HepG2 (cell line): ENCODE results near the gene CA11. TPM values are rescaled to one million over a fixed set of nuclear protein-coding genes. Genes with fewer than 3 reads are reported as not detected.

ENCODE experiments used
- ZBTB42 ChIP-seq: sonication (generic); formaldehyde crosslinking; IDR thresholded peaks from 2 replicates; pipeline ENCODE4 v1.5.0; 2020; ENCODE audit warnings: mild to moderate bottlenecking, missing genetic modification reagents
- polyA plus RNA-seq, 8 experiments: library from polyadenylated mRNA; depleted of rRNA in 3 of 8; stranded (reverse) in 7 of 8; unstranded in 1 of 8; fragments of >200 nt; fragmentation: Illumina TruSeq in 4 of 8; extraction: Trizol in 4 of 8; gene quantifications; 2 replicates each; pipeline versions ENCODE4 v1.2.1 to v1.2.3, GENCODE V29; 2011 to 2016; ENCODE audit warnings: low read depth in 4 of 8, missing spikeins in 1 of 8, mixed read lengths in 1 of 8; ENCODE audit not compliant: insufficient read depth in 1 of 8
- total RNA-seq, 5 experiments: library from RNA; depleted of rRNA; stranded (reverse); fragments of >200 nt; fragmentation: Illumina TruSeq; extraction: Trizol; gene quantifications; 2 replicates each; pipeline ENCODE4 v1.2.3, GENCODE V29; 2016; ENCODE audit warnings: low read depth in 1 of 5
- TF ChIP-seq, protein P1 (sequence below): sonication (generic); formaldehyde crosslinking; IDR thresholded peaks from 2 replicates; pipeline ENCODE4 v1.5.0; 2020; ENCODE audit warnings: mild to moderate bottlenecking, missing genetic modification reagents, borderline replicate concordance
- TF ChIP-seq, protein P2 (sequence below): sonication (generic); formaldehyde crosslinking; IDR thresholded peaks from 2 replicates; pipeline ENCODE4 v1.8.0; 2022; ENCODE audit warnings: mild to moderate bottlenecking, missing genetic modification reagents

Gene CA11
- total and polyA plus RNA-seq, 2 of the 13 experiments (the other 11 are each of a cell fraction or from before 2014, with no cell fraction given), result 0.41 to 0.58 TPM

DNA sequence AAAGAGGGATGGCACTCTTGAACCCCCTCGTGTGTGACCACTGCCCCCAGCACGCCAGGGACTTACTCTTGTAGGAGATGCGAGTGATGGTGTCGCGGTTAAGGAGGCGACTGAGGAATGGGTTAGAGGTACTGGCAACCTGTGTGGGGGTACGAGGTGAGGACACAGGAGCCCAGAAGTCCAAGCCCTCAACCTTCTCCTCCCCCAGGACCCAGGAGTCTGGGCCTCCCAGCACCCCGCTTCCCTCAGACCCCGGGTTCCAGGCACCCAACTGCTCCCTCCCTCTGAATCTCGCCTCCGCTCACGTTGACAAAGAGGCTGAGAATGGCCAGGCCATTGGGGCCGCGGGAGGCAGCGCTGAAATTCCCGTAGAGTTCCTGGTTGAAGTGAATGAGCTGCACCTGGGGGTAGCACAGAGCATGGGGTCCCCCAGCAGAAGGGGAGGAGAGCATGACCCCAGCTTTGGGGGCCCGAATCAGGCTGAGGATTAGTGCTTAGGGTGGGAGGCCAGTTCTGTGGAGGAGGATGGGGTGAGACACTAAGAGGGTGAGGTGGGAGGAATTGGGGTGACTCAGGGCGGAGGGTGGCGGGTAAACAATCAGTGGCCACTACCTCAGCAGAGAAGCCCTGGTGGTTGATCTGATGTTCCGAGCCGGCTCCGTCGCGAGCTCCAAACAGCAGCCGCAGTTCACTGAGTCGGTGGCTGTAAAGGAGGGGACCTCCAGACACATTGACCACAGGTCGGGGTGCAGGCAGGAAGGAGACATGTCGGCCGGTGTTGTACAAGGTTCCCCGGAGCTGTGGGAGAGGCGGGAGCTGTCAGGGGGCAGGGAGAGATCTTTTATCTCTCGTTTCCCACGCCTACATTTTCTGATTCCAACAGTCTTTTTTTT is 6.3 kb downstream of the CA11 start (continued):
- TF ChIP-seq, protein P1, sequence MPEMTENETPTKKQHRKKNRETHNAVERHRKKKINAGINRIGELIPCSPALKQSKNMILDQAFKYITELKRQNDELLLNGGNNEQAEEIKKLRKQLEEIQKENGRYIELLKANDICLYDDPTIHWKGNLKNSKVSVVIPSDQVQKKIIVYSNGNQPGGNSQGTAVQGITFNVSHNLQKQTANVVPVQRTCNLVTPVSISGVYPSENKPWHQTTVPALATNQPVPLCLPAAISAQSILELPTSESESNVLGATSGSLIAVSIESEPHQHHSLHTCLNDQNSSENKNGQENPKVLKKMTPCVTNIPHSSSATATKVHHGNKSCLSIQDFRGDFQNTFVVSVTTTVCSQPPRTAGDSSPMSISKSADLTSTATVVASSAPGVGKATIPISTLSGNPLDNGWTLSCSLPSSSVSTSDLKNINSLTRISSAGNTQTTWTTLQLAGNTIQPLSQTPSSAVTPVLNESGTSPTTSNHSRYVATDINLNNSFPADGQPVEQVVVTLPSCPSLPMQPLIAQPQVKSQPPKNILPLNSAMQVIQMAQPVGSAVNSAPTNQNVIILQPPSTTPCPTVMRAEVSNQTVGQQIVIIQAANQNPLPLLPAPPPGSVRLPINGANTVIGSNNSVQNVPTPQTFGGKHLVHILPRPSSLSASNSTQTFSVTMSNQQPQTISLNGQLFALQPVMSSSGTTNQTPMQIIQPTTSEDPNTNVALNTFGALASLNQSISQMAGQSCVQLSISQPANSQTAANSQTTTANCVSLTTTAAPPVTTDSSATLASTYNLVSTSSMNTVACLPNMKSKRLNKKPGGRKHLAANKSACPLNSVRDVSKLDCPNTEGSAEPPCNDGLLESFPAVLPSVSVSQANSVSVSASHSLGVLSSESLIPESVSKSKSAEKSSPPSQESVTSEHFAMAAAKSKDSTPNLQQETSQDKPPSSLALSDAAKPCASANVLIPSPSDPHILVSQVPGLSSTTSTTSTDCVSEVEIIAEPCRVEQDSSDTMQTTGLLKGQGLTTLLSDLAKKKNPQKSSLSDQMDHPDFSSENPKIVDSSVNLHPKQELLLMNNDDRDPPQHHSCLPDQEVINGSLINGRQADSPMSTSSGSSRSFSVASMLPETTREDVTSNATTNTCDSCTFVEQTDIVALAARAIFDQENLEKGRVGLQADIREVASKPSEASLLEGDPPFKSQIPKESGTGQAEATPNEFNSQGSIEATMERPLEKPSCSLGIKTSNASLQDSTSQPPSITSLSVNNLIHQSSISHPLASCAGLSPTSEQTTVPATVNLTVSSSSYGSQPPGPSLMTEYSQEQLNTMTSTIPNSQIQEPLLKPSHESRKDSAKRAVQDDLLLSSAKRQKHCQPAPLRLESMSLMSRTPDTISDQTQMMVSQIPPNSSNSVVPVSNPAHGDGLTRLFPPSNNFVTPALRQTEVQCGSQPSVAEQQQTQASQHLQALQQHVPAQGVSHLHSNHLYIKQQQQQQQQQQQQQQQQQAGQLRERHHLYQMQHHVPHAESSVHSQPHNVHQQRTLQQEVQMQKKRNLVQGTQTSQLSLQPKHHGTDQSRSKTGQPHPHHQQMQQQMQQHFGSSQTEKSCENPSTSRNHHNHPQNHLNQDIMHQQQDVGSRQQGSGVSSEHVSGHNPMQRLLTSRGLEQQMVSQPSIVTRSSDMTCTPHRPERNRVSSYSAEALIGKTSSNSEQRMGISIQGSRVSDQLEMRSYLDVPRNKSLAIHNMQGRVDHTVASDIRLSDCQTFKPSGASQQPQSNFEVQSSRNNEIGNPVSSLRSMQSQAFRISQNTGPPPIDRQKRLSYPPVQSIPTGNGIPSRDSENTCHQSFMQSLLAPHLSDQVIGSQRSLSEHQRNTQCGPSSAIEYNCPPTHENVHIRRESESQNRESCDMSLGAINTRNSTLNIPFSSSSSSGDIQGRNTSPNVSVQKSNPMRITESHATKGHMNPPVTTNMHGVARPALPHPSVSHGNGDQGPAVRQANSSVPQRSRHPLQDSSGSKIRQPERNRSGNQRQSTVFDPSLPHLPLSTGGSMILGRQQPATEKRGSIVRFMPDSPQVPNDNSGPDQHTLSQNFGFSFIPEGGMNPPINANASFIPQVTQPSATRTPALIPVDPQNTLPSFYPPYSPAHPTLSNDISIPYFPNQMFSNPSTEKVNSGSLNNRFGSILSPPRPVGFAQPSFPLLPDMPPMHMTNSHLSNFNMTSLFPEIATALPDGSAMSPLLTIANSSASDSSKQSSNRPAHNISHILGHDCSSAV (CRISPR knock-in tag), result no peak
- no peak for TF ChIP-seq ZBTB42
- TF ChIP-seq, protein P2, sequence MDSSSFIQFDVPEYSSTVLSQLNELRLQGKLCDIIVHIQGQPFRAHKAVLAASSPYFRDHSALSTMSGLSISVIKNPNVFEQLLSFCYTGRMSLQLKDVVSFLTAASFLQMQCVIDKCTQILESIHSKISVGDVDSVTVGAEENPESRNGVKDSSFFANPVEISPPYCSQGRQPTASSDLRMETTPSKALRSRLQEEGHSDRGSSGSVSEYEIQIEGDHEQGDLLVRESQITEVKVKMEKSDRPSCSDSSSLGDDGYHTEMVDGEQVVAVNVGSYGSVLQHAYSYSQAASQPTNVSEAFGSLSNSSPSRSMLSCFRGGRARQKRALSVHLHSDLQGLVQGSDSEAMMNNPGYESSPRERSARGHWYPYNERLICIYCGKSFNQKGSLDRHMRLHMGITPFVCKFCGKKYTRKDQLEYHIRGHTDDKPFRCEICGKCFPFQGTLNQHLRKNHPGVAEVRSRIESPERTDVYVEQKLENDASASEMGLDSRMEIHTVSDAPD, result no peak
